GM21515 (cell line): ENCODE data around the gene EXOC8.
"Not testable (repeated sequence)": the region's sequence is repeated elsewhere in the genome, so short reads cannot be mapped to it uniquely, and the experiment has no call there.

ENCODE experiments used
- ATAC-seq: cut with Tn5 transposase; IDR thresholded peaks from one replicate; pipeline ENCODE4 v1.9.1; 2021; ENCODE audit not compliant: unreplicated experiment

Gene EXOC8

GRCh38 chr1:231353086-231353485 lies 15.4 kb upstream of the EXOC8 start:
- ATAC-seq: no peak

GRCh38 chr1:231351816-231352215 lies 14.2 kb upstream of the EXOC8 start:
- ATAC-seq: no peak

- ATAC-seq: not testable (repeated sequence)
Measured at GRCh38 chr1:231348856-231349255, 11.2 kb upstream of the EXOC8 start.

- no peak for ATAC-seq
Measured at GRCh38 chr1:231348442-231348841, 10.8 kb upstream of the EXOC8 start.

- ATAC-seq: no peak
Measured at GRCh38 chr1:231347961-231348360, 10.3 kb upstream of the EXOC8 start.

GRCh38 chr1:231340328-231341013 lies 2.8 kb upstream of the EXOC8 start:
- no peak for ATAC-seq

- ATAC-seq: peak; percentile 9
Measured at GRCh38 chr1:231338270-231339128, 847 bp upstream of the EXOC8 start, which contains the start of gene SPRTN. TSS of gene SPRTN (plus strand) at chr1:231338293. CDS start at chr1:231338384, 91 bp downstream.

GRCh38 chr1:231337043-231337471 lies 595 bp downstream of the EXOC8 start:
- peak; percentile 7 for ATAC-seq

GRCh38 chr1:231335663-231336602 lies 1.7 kb downstream of the EXOC8 start:
- no peak for ATAC-seq

GRCh38 chr1:231334952-231335351 lies 2.7 kb downstream of the EXOC8 start:
- ATAC-seq: no peak

- ATAC-seq: no peak
Measured at GRCh38 chr1:231334079-231334666, 3.5 kb downstream of the EXOC8 start.

GRCh38 chr1:231332761-231333160 lies 4.9 kb downstream of the EXOC8 start:
- ATAC-seq: no peak

GRCh38 chr1:231329483-231329882 lies 8.2 kb downstream of the EXOC8 start:
- no peak for ATAC-seq

GRCh38 chr1:231327617-231328016 lies 10.0 kb downstream of the EXOC8 start:
- no peak for ATAC-seq

GRCh38 chr1:231326248-231326647 lies 11.4 kb downstream of the EXOC8 start:
- ATAC-seq: no peak

- no peak for ATAC-seq
Measured at GRCh38 chr1:231324660-231325059, 13.0 kb downstream of the EXOC8 start.

- ATAC-seq: no peak
Measured at GRCh38 chr1:231322880-231323530, 14.6 kb downstream of the EXOC8 start.

- no peak for ATAC-seq
Measured at GRCh38 chr1:231319080-231319479, 18.6 kb downstream of the EXOC8 start.

GRCh38 chr1:231318568-231318967 lies 19.1 kb downstream of the EXOC8 start:
- no peak for ATAC-seq

- no peak for ATAC-seq
Measured at GRCh38 chr1:231318015-231318355, 19.7 kb downstream of the EXOC8 start.
